ENCODE data around the gene RALGAPA2. TPM values are rescaled to one million over a fixed set of nuclear protein-coding genes. Genes with fewer than 3 reads are reported as not detected.

The RALGAPA2 gene
- total and polyA plus RNA-seq, 2 experiments from 2014 or later = 13.1 to 43.4 TPM

- peaks cover 5% of the 10 kb centered on the region; the same call in 2 of the 3 replicates for H3K9me3 Mint-ChIP-seq
- Histone ChIP-seq H3K79me2 (replicated peaks; ENCODE audit: insufficient read depth) (no peaks in the 10 kb centered on the region), H3K36me3 (ENCODE audit: insufficient read depth) (no peaks in the 10 kb centered on the region), H3K4me3 (peak overlapping the region; percentile 61), H4K20me1 (replicated peaks; ENCODE audit: insufficient read depth) (no peaks in the 10 kb centered on the region), H2AFZ (peak overlapping the region; percentile 92), H3K27ac (ENCODE audit: low read depth) (no peak overlapping the region), H3K4me2 (peak overlapping the region; percentile 88), H3F3A (replicated peaks; ENCODE audit: low read depth) (peaks cover 17% of the 10 kb centered on the region), H3K27me3 (ENCODE audit: insufficient read depth) (peaks cover 85% of the 10 kb centered on the region), H3K4me1 (ENCODE audit: insufficient read depth) (peaks cover 38% of the 10 kb centered on the region), H3K9me2 (ENCODE audit: insufficient read depth) (no peaks in the 10 kb centered on the region)
- peaks cover 81% of the 10 kb centered on the region for H3K27me3 Mint-ChIP-seq (ENCODE audit: insufficient read depth, low read depth, poor library complexity)
- peak; percentile 76 for TF ChIP-seq EZH2 (IDR thresholded peaks at IDR 0.05; ENCODE audit: low read depth, unreplicated experiment)
- TF ChIP-seq POLR2AphosphoS5 (IDR thresholded peaks at IDR 0.05; ENCODE audit: low read depth) = no peak
- no peak for TF ChIP-seq ZNF331 (CRISPR knock-in tag; IDR thresholded peaks at IDR 0.05; ENCODE audit: low read depth)
- TF ChIP-seq REST (IDR thresholded peaks at IDR 0.05; ENCODE audit: unreplicated experiment) = no peak
- DNase-seq (ENCODE audit: low spot score) (peak; percentile 75), ATAC-seq (peak; percentile 1; the same call in 2 of the 3 replicates)
- H3K27ac Mint-ChIP-seq = no peak overlapping the region
- peaks cover 42% of the 10 kb centered on the region for H3K4me1 Mint-ChIP-seq
- H3K36me3 Mint-ChIP-seq (ENCODE audit: low read depth) = no peaks in the 10 kb centered on the region; the same call in 2 of the 3 replicates
- peak overlapping the region; percentile 78 for H3K4me3 Mint-ChIP-seq
Observed at GRCh38 chr20:20366876-20367574, 345.4 kb downstream of the RALGAPA2 start.

- peaks cover 17% of the 10 kb centered on the region for H3F3A ChIP-seq (replicated peaks; ENCODE audit: low read depth)
- H3K36me3 Mint-ChIP-seq (ENCODE audit: low read depth) = no peaks in the 10 kb centered on the region; the same call in 2 of the 3 replicates
- no peaks in the 10 kb centered on the region for H3K36me3 ChIP-seq (ENCODE audit: insufficient read depth)
- peaks cover 5% of the 10 kb centered on the region; the same call in 2 of the 3 replicates for H3K9me3 Mint-ChIP-seq
- H3K27ac Mint-ChIP-seq = no peak overlapping the region
- H3K27me3 ChIP-seq (ENCODE audit: insufficient read depth) = peaks cover 90% of the 10 kb centered on the region
- H3K4me1 ChIP-seq (ENCODE audit: insufficient read depth) = peaks cover 41% of the 10 kb centered on the region
- no peaks in the 10 kb centered on the region for H4K20me1 ChIP-seq (replicated peaks; ENCODE audit: insufficient read depth)
- peak; percentile 0; the same call in 2 of the 3 replicates for ATAC-seq
- H3K27ac ChIP-seq (ENCODE audit: low read depth) = no peak overlapping the region
- peaks cover 40% of the 10 kb centered on the region for H3K4me1 Mint-ChIP-seq
- H3K79me2 ChIP-seq (replicated peaks; ENCODE audit: insufficient read depth) = no peaks in the 10 kb centered on the region
- peak; percentile 4 for DNase-seq (ENCODE audit: low spot score)
- H2AFZ ChIP-seq = peak overlapping the region; percentile 92
- no peaks in the 10 kb centered on the region for H3K9me2 ChIP-seq (ENCODE audit: insufficient read depth)
- peak overlapping the region; percentile 78 for H3K4me3 Mint-ChIP-seq
- peak overlapping the region; percentile 61 for H3K4me3 ChIP-seq
- H3K4me2 ChIP-seq = peak overlapping the region; percentile 88
- H3K27me3 Mint-ChIP-seq (ENCODE audit: insufficient read depth, low read depth, poor library complexity) = peaks cover 81% of the 10 kb centered on the region
- TF ChIP-seq STAT1 (IDR thresholded peaks at IDR 0.05; ENCODE audit: unreplicated experiment) = no peak
- no peak for TF ChIP-seq CTCF (conservative IDR thresholded peaks at IDR 0.05; ENCODE audit: low read depth in 2 of 2)
- TF ChIP-seq JUNB (IDR thresholded peaks at IDR 0.05; ENCODE audit: unreplicated experiment) = no peak
- TF ChIP-seq ETS1 (IDR thresholded peaks at IDR 0.05) = no peak
- no peak for TF ChIP-seq NANOG (IDR thresholded peaks at IDR 0.05; ENCODE audit: borderline replicate concordance)
- no peak for TF ChIP-seq EZH2 (IDR thresholded peaks at IDR 0.05; ENCODE audit: low read depth, unreplicated experiment)
- TF ChIP-seq POLR2AphosphoS5 (IDR thresholded peaks at IDR 0.05; ENCODE audit: low read depth) = no peak
- no peak for TF ChIP-seq EZH2phosphoT487 (IDR thresholded peaks at IDR 0.05; ENCODE audit: unreplicated experiment)
- TF ChIP-seq CREB1 (CRISPR knock-in tag; IDR thresholded peaks at IDR 0.05; ENCODE audit: low read depth) = no peak
Observed at GRCh38 chr20:20366551-20366875, 345.9 kb downstream of the RALGAPA2 start.
